SK-N-SH (cell line): ENCODE data around the gene TUT7.

Experiments used
- EP300 ChIP-seq, 2 experiments: IDR thresholded peaks; 2 replicates each; pipeline versions ENCODE4 v1.4.0 to v1.6.1; 2012; ENCODE audit warnings: borderline replicate concordance in 1 of 2, low read depth in 1 of 2, low read length in 1 of 2
- MEF2A ChIP-seq: IDR thresholded peaks from 2 replicates; pipeline ENCODE4 v1.4.0; 2012; ENCODE audit warnings: low read depth, borderline replicate concordance
- MXI1 ChIP-seq: IDR thresholded peaks from 2 replicates; pipeline ENCODE4 v1.6.1; 2012; ENCODE audit warnings: mild to moderate bottlenecking, low read depth, low read length, improper control_type of control experiment
- TAF1 ChIP-seq: IDR thresholded peaks from 2 replicates; pipeline ENCODE4 v1.6.1; 2012; ENCODE audit warnings: low read depth, mild to moderate bottlenecking, low read length, moderate library complexity, borderline replicate concordance
- YY1 ChIP-seq: IDR thresholded peaks from 2 replicates; pipeline ENCODE4 v1.4.0; 2012; ENCODE audit warnings: low read depth, mild to moderate bottlenecking
- TF ChIP-seq, protein P1 (sequence below): fragments of 200-600 bp; sonication (generic); IDR thresholded peaks from 2 replicates; pipeline ENCODE4 v1.6.1; 2017; ENCODE audit warnings: antibody characterized with exemption, mild to moderate bottlenecking, moderate library complexity
- TF ChIP-seq, protein P2 (sequence below): IDR thresholded peaks from 2 replicates; pipeline ENCODE4 v1.6.1; 2012; ENCODE audit warnings: mild to moderate bottlenecking, low read depth, low read length, moderate library complexity
- TF ChIP-seq, protein P3 (sequence below): fragments of 150-350 bp; IDR thresholded peaks from 2 replicates; pipeline ENCODE4 v1.6.1; 2017; ENCODE audit warnings: antibody characterized with exemption, low read length, low read depth, borderline replicate concordance

GRCh38 chr9:86336058-86336457 is 18.2 kb downstream of the TUT7 start:
- TF ChIP-seq, protein P1, sequence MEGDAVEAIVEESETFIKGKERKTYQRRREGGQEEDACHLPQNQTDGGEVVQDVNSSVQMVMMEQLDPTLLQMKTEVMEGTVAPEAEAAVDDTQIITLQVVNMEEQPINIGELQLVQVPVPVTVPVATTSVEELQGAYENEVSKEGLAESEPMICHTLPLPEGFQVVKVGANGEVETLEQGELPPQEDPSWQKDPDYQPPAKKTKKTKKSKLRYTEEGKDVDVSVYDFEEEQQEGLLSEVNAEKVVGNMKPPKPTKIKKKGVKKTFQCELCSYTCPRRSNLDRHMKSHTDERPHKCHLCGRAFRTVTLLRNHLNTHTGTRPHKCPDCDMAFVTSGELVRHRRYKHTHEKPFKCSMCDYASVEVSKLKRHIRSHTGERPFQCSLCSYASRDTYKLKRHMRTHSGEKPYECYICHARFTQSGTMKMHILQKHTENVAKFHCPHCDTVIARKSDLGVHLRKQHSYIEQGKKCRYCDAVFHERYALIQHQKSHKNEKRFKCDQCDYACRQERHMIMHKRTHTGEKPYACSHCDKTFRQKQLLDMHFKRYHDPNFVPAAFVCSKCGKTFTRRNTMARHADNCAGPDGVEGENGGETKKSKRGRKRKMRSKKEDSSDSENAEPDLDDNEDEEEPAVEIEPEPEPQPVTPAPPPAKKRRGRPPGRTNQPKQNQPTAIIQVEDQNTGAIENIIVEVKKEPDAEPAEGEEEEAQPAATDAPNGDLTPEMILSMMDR, result no peak
- TF ChIP-seq, protein P2, sequence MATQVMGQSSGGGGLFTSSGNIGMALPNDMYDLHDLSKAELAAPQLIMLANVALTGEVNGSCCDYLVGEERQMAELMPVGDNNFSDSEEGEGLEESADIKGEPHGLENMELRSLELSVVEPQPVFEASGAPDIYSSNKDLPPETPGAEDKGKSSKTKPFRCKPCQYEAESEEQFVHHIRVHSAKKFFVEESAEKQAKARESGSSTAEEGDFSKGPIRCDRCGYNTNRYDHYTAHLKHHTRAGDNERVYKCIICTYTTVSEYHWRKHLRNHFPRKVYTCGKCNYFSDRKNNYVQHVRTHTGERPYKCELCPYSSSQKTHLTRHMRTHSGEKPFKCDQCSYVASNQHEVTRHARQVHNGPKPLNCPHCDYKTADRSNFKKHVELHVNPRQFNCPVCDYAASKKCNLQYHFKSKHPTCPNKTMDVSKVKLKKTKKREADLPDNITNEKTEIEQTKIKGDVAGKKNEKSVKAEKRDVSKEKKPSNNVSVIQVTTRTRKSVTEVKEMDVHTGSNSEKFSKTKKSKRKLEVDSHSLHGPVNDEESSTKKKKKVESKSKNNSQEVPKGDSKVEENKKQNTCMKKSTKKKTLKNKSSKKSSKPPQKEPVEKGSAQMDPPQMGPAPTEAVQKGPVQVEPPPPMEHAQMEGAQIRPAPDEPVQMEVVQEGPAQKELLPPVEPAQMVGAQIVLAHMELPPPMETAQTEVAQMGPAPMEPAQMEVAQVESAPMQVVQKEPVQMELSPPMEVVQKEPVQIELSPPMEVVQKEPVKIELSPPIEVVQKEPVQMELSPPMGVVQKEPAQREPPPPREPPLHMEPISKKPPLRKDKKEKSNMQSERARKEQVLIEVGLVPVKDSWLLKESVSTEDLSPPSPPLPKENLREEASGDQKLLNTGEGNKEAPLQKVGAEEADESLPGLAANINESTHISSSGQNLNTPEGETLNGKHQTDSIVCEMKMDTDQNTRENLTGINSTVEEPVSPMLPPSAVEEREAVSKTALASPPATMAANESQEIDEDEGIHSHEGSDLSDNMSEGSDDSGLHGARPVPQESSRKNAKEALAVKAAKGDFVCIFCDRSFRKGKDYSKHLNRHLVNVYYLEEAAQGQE, result no peak
- TF ChIP-seq MEF2A, result no peak
- TF ChIP-seq YY1, result no peak
- no peak for TF ChIP-seq TAF1
- TF ChIP-seq, protein P3, sequence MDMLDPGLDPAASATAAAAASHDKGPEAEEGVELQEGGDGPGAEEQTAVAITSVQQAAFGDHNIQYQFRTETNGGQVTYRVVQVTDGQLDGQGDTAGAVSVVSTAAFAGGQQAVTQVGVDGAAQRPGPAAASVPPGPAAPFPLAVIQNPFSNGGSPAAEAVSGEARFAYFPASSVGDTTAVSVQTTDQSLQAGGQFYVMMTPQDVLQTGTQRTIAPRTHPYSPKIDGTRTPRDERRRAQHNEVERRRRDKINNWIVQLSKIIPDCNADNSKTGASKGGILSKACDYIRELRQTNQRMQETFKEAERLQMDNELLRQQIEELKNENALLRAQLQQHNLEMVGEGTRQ, result no peak
- TF ChIP-seq EP300 (IDR thresholded peaks at IDR 0.05; ENCODE audit: borderline replicate concordance in 1 of 2, low read depth in 1 of 2, low read length in 1 of 2), result no peak
- no peak for TF ChIP-seq MXI1
